ENCODE measurements around the gene SLIT1.

- TF ChIP-seq CTCF (IDR thresholded peaks at IDR 0.05) (no peak), POLR2A (IDR thresholded peaks at IDR 0.05) (no peak)
Observed at GRCh38 chr10:97075421-97075820, 110.3 kb downstream of the SLIT1 start.

Measured in thyroid gland (tissue), 4 donors.